SK-N-MC (cell line): ENCODE results near the gene GBP2.

Experiments used
- EZH2 ChIP-seq: fragments of 200-600 bp; sonication (generic); IDR thresholded peaks from one replicate; pipeline ENCODE4 v1.6.1; 2017; ENCODE audit warnings: antibody characterized with exemption
- POLR2AphosphoS5 ChIP-seq: IDR thresholded peaks from 2 replicates; pipeline ENCODE4 v1.6.1; 2012; ENCODE audit warnings: mild to moderate bottlenecking, low read depth, low read length, borderline replicate concordance

DNA sequence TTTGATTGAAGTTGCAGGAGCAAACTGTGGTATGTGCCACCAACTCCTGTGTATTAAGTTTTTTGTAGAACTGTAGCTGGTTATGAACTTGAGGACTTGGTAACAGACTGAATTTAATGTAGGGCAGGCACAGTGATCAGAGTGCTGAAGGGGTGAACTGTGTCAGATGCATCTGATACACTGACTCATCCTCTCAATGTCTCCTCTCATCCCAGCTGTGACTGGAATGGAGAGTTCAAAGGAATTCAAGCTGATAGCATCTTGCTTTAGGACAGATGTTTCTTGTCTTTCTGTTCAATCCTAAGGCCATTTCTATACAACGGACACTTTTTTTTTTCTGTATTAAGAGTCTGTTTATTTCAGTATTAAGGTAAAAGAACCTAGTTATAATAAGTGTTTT lies 36.0 kb downstream of the GBP2 start:
- TF ChIP-seq EZH2 (no peak), POLR2AphosphoS5 (no peak)
